GM18519 (cell line): ENCODE measurements around the gene MLLT3.

ENCODE experiments used
- ATAC-seq: cut with Tn5 transposase; IDR thresholded peaks from one replicate; pipeline ENCODE4 v1.9.1; 2021; ENCODE audit warnings: mild to moderate bottlenecking, moderate library complexity; ENCODE audit not compliant: unreplicated experiment, low FRiP score

The MLLT3 gene

DNA sequence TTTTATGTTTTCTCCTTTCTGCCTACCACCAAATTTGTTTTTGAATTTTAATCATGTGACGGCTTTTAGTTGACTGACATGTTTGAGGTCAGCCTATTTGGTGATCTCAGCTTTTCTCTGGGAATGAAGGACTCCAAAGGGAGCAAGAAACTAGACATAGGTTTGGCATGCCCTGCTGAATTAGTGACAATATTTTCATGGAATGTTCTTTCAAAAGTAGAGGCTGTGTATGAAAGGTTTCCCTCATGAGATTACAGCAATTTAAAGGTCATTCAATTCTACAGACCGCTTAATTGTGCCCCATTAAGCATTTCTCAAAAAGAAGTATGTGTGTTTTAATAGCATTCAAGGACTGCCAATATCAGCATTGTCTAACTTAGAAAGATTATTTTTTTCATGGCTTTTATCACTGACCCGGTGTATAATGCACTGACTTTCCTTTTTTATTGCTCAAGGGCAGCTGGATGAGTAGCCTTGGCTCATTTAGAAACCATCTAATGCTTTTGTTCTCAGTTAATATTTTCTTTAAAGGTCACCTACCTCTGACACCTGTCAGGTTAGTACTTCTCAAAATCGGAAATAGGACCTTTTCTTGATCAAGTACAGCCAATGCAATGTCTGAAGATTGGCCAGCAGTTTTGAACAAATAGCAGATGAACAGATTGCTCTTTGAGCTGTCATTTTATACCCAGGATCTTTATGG is 8.1 kb upstream of the MLLT3 start:
- ATAC-seq, result no peak

DNA sequence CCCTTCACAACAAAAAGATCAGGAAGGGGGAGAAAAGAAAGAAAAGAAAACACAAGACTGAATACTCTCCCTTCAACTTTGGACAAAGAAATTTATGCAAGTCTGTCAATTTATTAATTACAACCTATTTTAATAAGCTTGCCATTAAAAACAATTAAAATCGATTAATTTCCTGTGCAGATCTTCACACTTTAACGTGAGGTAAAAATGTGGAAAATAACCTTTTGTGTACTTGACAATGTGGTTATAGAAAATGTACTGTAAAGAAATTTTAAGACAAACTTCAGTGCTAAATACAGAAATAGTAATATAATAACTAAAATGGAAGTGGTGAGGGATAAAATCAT is 2.7 kb upstream of the MLLT3 start:
- no peak for ATAC-seq

DNA sequence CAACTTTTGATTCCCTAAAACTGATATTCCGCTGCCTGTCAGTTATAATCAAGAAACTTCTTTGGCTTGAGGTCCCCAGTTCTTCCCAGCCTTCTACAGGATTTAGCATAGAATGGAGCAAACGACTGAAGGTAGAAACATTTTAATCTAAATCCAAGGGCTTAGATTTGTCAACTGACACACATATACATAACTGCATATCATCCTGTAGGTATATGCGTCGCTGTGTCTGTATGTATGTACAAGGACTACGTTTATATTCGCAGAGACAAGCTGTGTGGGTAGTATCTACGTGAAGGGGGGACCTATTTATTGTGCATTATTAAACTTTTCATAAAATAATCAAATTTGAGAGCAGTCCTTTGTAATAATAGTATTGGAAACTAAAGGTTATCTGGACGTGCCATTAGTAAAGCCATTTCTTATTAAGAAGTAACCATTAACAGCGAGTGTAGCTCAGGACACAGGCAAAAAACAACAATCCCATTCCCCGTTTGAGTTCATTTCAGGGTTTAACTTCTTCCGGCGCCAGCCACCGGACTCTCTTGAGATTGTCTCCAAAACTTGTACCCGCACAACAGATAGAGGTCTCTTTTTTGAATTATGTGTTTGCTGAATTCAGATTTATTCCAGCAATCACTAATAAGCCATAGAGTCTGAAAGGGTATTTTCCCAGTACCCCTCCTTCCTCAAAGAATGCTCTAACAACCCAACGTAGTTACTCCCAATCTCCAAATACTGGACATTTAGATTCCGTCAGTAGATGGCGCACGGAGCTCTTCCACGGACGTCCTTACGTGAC is 2.1 kb upstream of the MLLT3 start:
- no peak for ATAC-seq

DNA sequence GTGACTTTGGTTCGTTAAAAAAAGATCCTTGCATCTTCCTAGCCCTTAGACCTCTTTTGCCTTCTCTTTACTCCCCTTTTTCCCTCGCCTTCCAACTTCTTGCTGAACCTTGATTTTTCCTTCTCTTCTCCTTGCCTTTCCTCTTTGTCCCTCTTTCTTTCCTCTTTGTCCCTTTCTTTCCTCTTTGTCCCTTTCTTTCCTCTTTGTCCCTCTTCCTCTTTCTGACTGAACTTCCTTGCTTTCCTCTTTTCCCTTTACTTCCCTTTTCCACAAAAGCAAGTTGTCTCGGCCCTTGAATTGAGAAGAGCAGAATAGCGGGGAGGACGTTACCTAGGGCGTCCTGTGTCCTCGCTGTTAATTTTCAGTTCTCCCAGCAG is 1.4 kb upstream of the MLLT3 start:
- no peak for ATAC-seq

DNA sequence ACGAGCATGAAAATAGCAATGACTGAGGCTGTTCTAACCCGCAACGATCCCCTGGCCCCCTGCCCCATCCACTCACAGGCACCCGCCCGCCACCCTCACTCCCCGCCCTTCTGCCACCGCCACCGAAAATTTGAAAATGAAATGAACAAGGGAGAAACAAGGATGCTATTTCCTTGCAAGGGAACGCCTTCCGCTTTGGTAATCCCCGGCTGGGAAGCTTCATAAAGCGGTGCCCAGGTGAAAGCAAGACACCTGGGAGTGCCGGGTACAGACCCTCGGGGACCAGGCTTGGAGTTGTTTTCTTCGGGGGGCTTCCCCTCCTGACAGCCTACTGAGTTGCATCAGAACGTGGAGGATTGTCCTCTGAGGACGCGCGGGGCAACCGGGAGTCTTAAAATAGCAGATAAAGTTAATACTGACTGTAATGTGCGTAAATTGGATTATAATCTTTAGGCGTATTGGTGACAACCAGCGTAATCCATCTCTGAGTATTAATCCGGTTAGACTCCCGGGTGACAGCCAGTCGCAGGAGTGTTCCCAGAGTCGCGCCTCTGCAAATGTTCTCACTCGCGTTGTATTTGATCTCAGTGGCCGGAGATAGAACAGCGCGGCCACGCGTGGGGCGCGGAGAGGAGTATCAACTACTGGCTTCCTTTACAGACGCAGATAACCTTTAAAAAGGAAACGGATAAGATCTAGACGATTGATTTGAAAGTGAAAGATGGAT is 885 bp upstream of the MLLT3 start:
- ATAC-seq, result no peak

DNA sequence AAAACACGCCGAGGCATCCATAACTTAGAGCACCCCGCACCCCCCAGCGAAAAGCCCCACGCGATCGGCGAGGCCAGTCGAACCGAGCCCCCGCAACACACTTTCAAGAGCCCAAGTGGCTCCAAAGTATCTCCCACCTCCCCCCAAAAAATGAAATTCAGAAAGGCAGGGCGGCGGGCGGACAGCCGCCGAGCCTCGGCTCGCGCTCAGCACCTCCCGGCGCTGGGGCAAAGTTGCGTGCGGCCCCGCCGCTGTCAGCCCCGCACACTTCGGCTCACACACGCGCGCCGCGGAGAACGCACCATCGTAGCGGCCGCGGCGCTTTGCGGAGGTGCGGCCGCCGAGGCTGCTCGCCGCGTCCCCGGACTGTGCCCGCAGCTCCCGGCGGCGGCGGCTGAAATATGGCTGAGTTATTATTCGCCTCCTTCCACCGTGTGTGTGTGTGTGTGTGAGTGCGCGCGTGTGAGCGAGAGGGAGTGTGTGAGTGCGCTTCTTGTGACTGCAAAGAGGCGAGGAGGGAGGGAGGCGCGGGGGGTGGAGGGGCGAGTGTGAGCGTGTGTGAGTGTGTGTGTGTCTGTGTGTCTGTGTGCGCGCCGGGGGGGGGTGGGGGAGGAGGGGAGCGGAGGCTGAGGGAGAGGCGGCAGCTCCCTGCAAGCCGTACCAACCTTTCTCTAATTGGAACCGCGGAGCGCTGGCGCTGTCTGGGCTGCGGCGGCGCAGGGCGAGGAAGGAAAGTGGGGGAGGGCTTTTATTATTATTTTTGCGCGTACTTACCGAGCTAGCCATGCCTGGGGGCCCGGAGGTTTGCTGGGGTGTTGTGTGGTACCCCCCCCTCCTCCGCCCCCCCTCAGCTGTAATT is 599 bp downstream of the MLLT3 start:
- ATAC-seq, result no peak

DNA sequence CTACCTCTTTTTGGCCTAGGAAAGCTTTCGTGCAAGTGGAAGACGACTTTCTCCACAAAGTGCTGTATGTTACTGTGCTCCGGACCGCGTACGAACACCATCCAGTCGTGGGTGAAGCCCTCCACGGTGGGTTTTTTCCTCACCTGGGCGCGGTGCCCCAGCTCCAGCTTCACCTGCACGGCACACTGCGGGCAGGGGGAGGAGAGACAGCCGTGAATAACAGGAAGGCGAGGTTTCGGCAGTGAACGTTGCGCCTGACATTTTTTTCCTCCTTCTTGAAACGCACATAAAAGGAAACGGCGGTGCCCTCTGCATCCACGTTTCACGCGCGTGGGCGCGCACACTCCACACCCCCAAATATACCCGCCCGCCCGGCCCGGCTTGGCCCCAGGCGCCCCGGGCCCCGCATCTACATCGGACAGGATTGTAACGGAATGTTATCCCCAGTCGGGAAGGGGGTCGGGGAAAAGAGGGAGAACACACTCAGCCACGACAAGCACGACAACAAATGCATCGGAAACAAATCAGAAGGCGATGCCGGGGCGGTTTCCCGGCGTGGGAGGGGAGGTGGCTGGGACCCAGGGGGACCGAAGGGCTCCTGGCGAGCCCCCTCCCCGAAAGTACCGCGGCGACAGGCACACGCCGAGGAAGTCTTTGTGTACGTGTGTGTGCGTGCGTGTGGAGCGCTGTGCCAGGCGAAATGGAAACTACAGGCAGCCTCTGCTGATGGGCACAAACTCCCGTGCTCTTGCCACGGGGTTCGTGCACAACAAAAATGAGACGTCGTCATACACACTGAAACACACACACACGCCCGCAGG is 1.4 kb downstream of the MLLT3 start:
- ATAC-seq, result no peak

DNA sequence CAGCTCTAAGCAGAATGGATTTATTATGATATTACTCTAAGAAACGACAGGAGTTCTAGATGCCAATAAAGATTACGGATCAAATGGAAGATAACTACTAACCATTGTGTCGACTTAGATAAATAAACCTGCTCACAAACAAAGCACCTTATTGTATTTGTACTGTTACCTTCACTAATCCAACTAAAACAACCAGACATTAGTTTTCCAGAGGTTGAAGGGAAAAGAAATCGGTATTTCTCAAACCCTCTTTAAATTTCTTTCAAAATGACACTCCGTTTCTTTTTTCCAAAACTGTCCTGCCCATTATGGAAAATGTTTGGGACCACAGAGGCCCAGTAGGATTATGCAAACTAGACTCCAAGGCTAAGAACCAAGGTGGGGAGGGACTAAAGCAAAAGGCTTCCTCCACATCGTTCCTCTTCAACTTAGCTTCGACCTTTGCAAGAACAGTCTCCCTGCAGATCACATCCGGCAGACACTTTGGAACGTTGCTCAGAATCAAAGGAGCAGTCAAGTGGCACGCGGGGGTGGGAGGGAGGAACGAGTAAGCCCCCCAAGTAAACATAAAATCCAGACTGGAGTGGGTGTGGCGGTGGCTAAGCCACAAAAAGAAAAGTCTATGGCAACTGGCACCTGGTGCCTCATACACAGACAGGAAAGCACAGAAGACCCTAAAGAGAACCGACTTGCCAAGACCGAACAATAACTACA is 2.7 kb downstream of the MLLT3 start:
- ATAC-seq, result no peak

DNA sequence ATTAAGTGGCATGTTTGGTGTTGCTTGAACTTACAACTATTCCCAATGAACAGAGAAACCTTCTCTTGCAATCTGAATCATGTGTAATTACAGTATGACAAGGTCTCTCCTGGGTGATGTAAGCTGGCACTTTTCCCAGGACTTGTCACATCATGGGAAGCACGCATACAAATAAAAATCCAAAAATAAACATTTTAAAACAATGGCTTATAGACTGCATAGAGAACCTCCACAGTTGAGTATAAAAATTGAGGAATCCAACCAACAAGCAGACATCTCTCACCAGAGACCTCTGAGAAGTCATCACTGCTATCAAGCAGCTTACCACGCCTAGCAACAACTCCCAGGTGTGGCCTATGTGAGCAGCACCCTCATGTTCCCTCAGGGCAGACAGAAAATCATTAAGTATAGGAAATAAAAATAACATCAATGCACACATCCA is 3.9 kb downstream of the MLLT3 start:
- ATAC-seq, result no peak

DNA sequence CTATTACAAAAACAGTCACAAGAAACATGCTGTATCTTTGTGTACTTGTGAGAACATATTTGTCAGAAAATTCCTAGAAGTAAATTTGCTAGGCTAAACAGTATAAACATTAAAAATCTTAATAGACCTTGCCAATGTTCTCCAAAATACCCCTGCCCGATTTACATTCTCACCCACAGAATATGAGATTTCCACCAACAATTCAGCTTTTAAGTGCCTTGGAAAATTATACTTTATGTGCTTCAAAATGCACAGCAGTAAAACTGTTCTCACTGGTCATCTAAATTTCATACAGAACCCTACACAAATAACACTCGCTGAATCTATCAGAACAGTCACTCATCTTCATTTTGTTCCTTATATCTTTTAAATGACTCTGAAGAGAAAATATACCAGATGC is 5.5 kb downstream of the MLLT3 start:
- no peak for ATAC-seq

DNA sequence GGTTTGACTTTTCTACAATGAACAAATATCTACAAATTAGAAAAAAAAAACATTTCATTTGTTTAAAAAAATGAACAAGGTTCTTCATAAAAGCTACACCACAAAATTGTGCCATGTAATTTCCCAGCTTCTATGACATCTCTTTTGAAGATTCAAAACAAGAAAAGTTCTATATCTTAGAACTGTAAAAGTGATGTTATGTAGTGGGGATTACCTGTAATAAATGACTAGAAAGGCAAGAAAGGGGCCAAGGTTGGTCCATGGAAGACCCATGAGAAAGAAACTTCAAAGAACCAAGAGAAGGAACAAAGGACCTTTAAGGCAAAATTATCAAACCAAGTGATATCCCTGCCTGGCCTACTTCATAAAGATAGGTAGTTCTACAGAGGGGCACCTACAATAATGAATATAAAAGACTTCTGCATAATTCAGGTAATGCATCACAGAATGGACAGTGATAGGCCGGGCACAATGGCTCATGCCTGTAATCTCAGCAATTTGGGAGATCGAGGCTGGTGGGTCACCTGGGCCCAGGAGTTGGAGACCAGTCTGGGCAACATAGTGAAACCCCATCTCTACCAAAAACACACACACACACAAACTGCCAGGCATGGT is 7.6 kb downstream of the MLLT3 start:
- no peak for ATAC-seq

DNA sequence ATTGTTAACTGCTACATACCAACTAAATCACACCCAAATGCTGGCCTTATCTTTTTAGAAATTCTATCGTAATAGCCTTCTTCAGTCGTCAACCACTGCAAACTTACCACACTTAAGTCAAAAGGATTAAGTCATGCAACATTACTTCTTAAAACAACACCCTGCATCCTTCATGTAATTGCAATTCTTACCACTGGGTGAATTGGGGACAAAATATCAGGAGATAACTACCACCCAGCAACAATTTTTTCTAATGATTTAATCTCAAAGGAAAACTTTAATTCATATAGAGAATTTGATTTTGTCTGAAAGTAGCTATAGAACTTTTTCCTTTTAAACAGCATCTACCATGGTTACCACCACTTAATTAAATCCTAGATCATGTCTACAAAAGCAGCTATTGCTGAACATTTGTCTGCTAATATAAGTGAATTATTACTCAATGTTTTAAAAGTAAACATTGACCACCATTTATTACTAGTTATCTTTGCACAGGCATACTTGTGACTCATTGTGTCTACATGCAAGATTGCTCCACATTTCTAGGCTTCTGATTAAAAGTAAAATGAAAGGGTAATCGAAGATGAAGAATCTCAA is 10.5 kb downstream of the MLLT3 start:
- ATAC-seq, result no peak

DNA sequence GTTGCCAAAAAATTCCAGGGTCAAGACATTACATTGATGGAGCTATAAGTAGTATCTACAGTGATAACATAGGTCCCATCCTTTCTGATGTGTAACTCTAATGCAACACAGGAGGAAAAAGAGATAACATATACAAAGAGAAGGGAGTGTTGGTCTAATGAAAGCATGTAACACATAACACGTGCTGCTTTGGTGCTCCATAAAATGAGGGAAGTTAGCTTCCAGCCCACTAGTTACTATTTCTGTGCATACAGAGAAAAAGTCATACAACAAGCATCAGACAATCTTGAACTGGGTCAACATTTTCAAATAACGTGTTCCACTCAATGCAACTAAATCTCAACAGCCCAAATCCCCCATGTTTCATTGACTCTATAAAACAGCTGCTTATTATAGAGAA is 11.7 kb downstream of the MLLT3 start:
- no peak for ATAC-seq

DNA sequence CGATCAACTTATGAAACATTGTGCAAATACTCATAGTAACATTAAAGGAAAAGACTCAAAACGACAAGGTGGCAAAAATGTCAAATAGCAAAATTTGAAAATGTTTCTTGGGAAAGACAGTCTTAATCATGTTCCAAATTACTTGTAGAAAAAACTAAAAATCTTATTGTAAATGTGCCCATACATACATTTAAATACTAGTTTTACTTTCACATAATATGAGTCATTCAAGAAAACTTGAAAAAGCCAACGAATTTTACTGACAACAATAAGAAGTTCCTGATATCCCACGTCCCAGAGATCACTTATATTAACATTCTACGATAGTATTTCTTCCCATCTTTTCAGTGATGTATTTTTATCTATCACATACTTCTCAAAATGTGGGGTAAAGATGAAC is 13.7 kb downstream of the MLLT3 start:
- ATAC-seq, result no peak

DNA sequence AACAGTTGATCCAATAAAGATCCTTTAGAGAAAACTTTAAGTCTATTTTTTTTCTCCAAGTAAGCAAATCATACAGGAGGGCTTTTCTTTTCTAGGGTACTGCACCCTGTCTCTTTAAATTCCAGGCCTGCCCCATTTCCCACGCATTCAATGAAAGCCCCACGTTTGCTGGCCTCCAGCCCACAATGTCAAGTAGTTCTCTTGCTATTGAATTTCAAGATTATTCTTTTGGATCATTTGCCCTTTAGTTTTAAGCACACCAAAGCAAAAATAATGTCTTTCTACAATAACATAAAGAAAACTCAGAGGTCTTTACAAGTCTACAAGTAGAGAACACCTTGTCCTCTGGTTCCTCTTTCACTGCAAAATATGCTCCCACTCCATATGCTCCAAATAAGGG is 15.6 kb downstream of the MLLT3 start:
- ATAC-seq, result no peak

DNA sequence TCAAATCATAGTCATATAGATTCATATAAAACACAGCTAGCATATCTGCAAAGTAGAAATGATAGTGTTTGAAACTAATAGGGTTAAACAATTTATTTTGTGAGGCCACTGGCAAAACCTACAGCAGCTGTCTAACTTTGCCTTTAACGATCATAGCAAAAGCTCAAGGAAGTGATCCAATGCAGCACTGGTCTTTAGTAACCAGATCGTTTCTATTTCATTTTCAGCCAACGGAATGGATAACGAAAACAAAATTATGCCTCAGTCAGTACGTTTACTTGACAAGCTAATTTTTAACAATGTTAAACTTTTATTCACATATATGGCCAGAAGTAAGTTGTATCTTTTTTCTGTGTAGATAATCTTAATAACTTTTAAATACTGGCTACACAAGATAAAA is 17.7 kb downstream of the MLLT3 start:
- peak; percentile 74 for ATAC-seq

DNA sequence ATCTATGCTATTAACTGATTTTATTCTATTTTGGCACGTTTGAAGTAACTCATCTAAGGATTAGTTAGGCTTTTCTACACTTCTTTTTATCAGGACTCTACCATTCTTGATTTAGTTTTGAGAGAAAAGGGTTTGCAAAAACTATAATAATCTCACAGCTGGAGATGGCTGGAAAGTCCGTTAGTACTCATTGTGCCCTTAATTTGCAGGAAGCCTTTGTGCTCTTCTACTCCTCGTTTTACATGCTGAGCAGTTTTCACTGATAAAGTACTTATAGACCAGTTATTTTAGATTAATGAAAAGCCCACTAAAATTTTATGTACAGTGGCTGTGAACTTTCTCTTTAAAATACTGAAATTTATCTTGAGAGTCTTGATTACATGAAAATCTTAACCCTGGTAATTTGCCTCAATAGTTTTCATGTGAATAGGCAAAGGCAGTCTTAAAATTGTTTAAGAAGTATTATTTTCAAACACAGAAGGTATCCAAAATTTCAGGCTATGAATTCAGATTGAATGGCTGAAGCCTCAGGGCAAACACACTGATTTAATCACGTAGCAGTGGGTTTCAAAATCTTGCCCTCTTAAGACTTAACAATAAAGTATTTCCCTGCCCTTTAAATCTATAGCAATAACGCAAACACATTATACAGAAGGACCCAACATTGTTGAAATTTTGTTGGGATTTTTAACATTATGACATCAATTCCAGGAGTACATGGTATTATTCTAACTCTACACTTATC is 18.6 kb downstream of the MLLT3 start:
- ATAC-seq, result no peak

DNA sequence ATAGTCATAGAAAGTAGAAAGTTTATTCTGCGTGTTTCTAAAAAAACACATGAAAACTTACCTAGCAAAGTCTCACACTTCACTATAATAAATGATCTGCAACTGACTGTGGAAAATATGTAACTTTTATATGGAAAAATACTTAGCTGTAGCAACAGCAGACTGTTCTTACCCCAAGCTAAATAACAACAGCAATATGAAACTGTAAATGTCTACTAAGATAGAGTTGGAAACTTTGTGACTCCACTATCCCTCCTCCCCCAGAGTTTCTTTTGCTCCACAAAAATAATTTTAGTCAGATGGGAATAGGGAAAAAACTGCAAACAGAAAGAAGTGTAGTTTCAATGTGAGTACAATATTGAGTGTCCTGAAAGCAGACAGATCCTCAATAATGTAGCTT is 21.0 kb downstream of the MLLT3 start:
- no peak for ATAC-seq
